ENCODE data around the gene GRIN3B. TPM values are rescaled to one million over a fixed set of nuclear protein-coding genes. Genes with fewer than 3 reads are reported as not detected.

Gene GRIN3B
- not detected for total RNA-seq

- H3K27me3 ChIP-seq, result peaks cover 94% of the 10 kb centered on the region
- no peaks in the 10 kb centered on the region for H3K9me3 ChIP-seq
- WGBS, 2 donors (ENCODE audit: low coverage in 1 of 2), result no CpG with 5 or more reads among the region's 43 CpGs
- H3K4me3 ChIP-seq, result peak within 1 kb of the TSS in 1 of 2 donors; percentile 36
- H3K27ac ChIP-seq, result no peak within 1 kb of the TSS
- peak in 3 of 4 experiments; percentile 37 to 63 (median 52) for TF ChIP-seq CTCF (IDR thresholded peaks at IDR 0.05)
- no peak for TF ChIP-seq POLR2A (IDR thresholded peaks at IDR 0.05)
- TF ChIP-seq EP300 (IDR thresholded peaks at IDR 0.05), result no peak
- no peak for TF ChIP-seq POLR2AphosphoS5 (IDR thresholded peaks at IDR 0.05)
- H3K36me3 ChIP-seq, result peaks cover 0 to 8% of the 10 kb centered on the region in 2 donors
- ATAC-seq, result peak; percentile 22
- H3K4me1 ChIP-seq, result peaks cover 0 to 33% (median 16%) of the 10 kb centered on the region in 3 donors
These were observed at the start of gene GRIN3B for GRCh38 chr19:1000095-1000494. Gene GRIN3B (plus strand): TSS chr19:1000419. CDS start chr19:1000438, 19 bp downstream.

GRCh38 chr19:952049-952679 is 48.1 kb upstream of the GRIN3B start:
- Histone ChIP-seq H3K4me3 (no peak overlapping the region), H3K27me3 (no peaks in the 10 kb centered on the region), H3K9me3 (no peaks in the 10 kb centered on the region), H3K27ac (no peak overlapping the region), H3K36me3 (peaks cover 0 to 5% of the 10 kb centered on the region in 2 donors), H3K4me1 (peaks cover 0 to 15% (median 9%) of the 10 kb centered on the region in 3 donors)
- no peak for ATAC-seq
- 87 to 90% methylated on average over 2 to 4 of the region's 14 CpGs for WGBS, 2 donors (ENCODE audit: low coverage in 1 of 2)
- no peak for TF ChIP-seq POLR2AphosphoS5 (IDR thresholded peaks at IDR 0.05)
- TF ChIP-seq EP300 (IDR thresholded peaks at IDR 0.05), result no peak
- TF ChIP-seq POLR2A (IDR thresholded peaks at IDR 0.05), result no peak
- TF ChIP-seq CTCF (IDR thresholded peaks at IDR 0.05), result no peak

- WGBS, 2 donors (ENCODE audit: low coverage in 1 of 2), result 20 to 34% methylated on average over 1 to 5 of the region's 21 CpGs
- Histone ChIP-seq H3K4me3 (no peak overlapping the region), H3K27me3 (no peaks in the 10 kb centered on the region), H3K4me1 (peaks cover 0 to 15% (median 9%) of the 10 kb centered on the region in 3 donors), H3K9me3 (no peaks in the 10 kb centered on the region), H3K36me3 (peaks cover 0 to 1% of the 10 kb centered on the region in 2 donors), H3K27ac (no peak overlapping the region)
- no peak for ATAC-seq
- TF ChIP-seq POLR2AphosphoS5 (IDR thresholded peaks at IDR 0.05) (no peak), CTCF (IDR thresholded peaks at IDR 0.05) (no peak), POLR2A (IDR thresholded peaks at IDR 0.05) (no peak), EP300 (IDR thresholded peaks at IDR 0.05) (no peak)
These were observed 47.4 kb upstream of the GRIN3B start for GRCh38 chr19:952680-953444.

- TF ChIP-seq CTCF (IDR thresholded peaks at IDR 0.05) (no peak), POLR2AphosphoS5 (IDR thresholded peaks at IDR 0.05) (no peak), EP300 (IDR thresholded peaks at IDR 0.05) (no peak), POLR2A (IDR thresholded peaks at IDR 0.05) (no peak)
- ATAC-seq, result no peak
- peaks cover 0 to 15% (median 9%) of the 10 kb centered on the region in 3 donors for H3K4me1 ChIP-seq
These were observed 46.6 kb upstream of the GRIN3B start for GRCh38 chr19:953445-954271.

More at GRCh38 chr19:953445-954271, 46.6 kb upstream of the GRIN3B start:
- H3K27me3 ChIP-seq, result no peaks in the 10 kb centered on the region
- no peak overlapping the region for H3K4me3 ChIP-seq
- H3K9me3 ChIP-seq, result no peaks in the 10 kb centered on the region
- no peak overlapping the region for H3K27ac ChIP-seq
- H3K36me3 ChIP-seq, result no peaks in the 10 kb centered on the region
- WGBS, 2 donors (ENCODE audit: low coverage in 1 of 2), result 30 to 52% methylated on average over 6 of the region's 33 CpGs
